GM12873 (cell line): ENCODE measurements around the gene TMC7.

ENCODE experiments used
- CTCF ChIP-seq: IDR thresholded peaks from 2 replicates; pipeline ENCODE4 v1.5.1; 2012; ENCODE audit warnings: low read depth, mild to moderate bottlenecking, moderate library complexity, low read length, control low read depth; ENCODE audit not compliant: insufficient read depth; ENCODE audit errors: missing control alignments

Gene TMC7

GRCh38 chr16:18983565-18984434 lies at the start of gene TMC7:
TMC7 (plus strand) TSS chr16:18983934; CDS start chr16:18984064, 130 bp downstream.
- peak; percentile 30 for TF ChIP-seq CTCF

- TF ChIP-seq CTCF, result no peak
Observed at GRCh38 chr16:18936727-18937340, 46.9 kb upstream of the TMC7 start.

- no peak for TF ChIP-seq CTCF
Observed at GRCh38 chr16:18937390-18937789, 46.3 kb upstream of the TMC7 start.

- no peak for TF ChIP-seq CTCF
Observed at GRCh38 chr16:18938986-18939385, 44.7 kb upstream of the TMC7 start.

GRCh38 chr16:18941471-18941870 lies 42.3 kb upstream of the TMC7 start:
- no peak for TF ChIP-seq CTCF

- no peak for TF ChIP-seq CTCF
Observed at GRCh38 chr16:18942061-18942460, 41.7 kb upstream of the TMC7 start.

- no peak for TF ChIP-seq CTCF
Observed at GRCh38 chr16:18943414-18943813, 40.3 kb upstream of the TMC7 start.
